Measurements from ENCODE around the gene PTPRM.

Gene PTPRM

GRCh38 chr18:8107426-8107825 is 540.3 kb downstream of the PTPRM start:
- DNase-seq (ENCODE audit: low read depth in 3 of 3): no peak

DNA sequence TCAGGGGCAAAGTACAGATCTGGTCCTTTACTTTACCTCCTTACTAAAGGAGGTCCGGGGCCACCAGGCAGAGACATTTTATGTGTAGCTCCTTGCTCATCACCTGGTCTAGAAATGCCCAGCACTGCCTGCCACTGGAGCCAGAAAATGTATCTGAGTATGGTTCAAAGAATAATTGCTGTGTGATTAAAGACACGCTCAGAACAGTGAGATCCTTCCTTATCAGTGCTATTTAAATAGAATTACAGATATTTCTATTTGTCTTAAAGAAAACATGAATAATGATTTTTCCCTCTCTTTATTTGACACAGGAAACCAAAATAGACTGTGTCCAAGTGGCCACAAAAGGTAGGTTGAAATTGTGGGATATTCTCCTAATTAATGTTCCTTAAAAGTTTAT is 547.4 kb downstream of the PTPRM start:
- no peak for DNase-seq (ENCODE audit: low read depth in 3 of 3)

GRCh38 chr18:8116341-8117005 is 549.4 kb downstream of the PTPRM start:
- no peak for DNase-seq (ENCODE audit: low read depth in 3 of 3)

GRCh38 chr18:8117006-8117371 is 549.9 kb downstream of the PTPRM start:
- DNase-seq (ENCODE audit: low read depth in 3 of 3): no peak

DNA sequence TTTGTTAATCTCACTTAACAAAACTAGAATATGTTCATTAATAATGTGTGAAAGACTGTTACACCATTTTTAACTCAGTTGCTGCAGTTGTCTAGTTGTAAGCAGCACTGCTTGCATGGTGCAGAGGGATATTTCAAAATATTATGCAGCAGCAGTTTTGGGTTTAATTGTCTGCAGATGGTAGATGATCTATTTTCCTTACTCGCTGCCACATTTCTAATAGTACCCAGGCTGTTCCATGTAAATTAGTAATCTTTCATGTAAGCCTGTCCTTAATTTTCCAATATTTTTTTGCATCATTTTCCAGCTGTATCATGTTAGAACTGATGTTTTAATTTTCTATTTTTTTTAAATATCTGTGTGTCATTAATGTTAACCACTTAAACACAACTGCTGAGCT is 554.0 kb downstream of the PTPRM start:
- no peak for DNase-seq (ENCODE audit: low read depth in 3 of 3)

DNA sequence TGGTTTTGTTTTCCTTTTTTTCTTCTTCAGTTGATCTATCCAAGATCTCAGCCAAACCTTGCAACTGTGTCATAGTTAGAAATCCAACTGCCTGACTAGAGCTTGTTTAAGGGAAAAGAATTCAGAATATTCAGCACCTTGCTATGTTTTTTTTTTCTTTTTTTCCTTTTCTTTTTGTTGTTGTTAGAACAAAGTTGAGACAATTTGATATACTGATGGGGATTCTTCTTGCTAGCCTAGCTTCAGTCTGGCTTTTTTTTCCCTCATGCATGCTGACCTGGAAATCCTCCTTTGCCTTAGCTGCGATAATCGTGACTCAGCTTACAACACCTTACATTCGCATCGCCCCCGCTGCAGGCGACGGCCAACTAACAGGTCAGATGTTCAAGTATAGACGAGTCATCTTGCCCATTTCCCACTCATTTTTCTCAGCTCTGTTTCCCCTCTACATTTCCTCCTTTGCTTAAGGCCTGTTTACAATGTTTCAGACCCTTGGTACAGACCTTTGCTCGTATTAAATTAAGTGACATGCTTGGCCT is 554.9 kb downstream of the PTPRM start:
- DNase-seq (ENCODE audit: low read depth in 3 of 3): no peak

DNA sequence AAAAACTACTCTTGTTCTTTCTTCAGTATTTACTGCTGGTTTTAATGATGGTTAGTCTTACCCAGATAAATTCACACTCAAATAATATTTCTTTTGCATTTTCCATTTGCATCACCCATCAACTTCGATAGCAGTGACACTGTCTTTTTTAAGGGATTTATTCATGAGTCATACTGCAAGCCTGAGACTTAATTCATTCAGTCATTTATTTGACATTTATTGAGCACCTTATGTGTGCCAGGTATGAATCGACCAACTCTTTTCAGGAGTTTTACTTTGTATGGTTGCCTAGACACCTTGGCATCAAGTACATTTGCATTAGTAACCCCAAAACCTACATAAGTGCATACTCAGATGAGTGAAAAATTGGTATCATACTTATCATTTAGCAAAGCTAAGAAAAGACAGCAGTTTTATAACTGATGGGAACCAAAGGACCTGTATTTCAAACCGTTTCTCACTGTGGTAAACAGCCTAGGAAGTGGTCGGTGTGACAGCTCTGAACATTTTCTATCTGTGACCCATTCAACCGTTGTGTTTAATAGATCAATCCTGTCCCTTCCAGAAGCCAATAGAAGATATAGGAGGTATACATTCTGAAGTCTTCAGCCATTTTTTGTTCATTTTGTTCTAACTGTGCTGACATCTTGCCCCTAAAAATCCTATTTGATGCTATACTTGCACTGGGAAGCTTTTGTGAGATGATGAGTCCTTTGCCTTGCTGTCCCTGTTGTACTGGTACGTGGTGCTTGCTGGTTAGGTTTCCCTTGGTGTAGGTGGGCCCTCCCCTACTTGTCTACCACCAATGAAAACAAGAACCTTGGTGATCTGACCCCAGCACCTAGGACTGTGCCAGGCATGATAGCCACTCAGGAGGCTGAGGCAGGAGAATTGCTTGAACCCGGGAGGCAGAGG is 557.4 kb downstream of the PTPRM start:
- DNase-seq (ENCODE audit: low read depth in 3 of 3): no peak

DNA sequence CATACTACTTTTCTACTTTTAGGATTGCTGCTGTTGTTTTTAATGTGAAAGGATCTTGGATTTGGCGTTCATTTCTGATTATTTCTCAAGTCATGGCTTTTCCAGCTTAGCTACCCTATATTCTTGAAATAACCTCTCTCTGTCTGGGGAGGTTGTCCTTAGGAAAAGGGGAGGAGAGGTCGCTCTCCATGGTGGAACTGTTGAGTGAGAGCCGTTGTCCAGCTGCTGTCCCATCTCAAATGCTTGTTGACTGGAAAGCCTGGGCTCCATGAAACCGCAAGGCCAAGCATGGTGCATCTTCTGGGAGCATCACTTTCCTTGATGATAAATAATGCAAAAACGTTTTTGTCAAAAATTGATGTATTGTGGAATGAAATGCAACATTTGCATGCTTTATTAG is 563.0 kb downstream of the PTPRM start:
- DNase-seq (ENCODE audit: low read depth in 3 of 3): no peak

DNA sequence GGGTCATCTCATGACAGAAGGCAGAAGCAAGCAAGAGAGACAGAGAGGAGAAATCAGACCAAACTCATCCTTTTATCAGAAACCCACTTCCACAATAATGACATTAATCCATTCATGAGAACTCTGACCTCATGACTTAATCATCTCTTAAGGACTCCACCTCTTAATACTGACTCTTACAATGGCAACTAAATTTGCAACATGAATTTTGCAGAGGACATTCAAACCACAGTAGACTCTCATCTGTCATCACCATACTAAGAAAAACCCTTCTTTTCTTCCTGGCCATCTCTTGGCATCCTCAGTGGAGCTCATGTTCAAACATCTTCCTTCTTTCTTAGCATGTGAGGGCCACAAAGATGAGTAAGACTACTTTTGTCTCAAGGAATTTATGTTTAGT is 565.9 kb downstream of the PTPRM start:
- no peak for DNase-seq (ENCODE audit: low read depth in 3 of 3)

GRCh38 chr18:8133888-8134287 is 566.8 kb downstream of the PTPRM start:
- DNase-seq (ENCODE audit: low read depth in 3 of 3): no peak

DNA sequence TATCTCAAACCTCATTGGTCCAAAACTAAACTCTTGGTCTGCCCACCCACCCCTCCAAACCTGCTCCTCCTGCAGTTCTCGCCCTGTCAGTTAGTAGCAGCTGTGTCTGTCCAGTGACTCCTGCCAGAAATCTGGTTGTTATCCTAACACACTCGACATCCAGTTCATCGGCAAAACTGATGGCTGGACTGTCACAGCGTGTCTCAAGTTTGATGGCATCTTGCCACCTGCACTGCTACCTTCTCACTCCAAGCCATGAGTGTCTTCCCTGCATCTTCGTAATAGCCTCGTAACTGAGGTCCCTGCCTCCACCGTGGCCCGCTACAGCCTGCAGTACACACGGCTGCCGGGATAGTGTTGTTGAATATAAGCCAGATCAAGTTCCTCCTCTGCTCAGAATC is 572.0 kb downstream of the PTPRM start:
- no peak for DNase-seq (ENCODE audit: low read depth in 3 of 3)

DNA sequence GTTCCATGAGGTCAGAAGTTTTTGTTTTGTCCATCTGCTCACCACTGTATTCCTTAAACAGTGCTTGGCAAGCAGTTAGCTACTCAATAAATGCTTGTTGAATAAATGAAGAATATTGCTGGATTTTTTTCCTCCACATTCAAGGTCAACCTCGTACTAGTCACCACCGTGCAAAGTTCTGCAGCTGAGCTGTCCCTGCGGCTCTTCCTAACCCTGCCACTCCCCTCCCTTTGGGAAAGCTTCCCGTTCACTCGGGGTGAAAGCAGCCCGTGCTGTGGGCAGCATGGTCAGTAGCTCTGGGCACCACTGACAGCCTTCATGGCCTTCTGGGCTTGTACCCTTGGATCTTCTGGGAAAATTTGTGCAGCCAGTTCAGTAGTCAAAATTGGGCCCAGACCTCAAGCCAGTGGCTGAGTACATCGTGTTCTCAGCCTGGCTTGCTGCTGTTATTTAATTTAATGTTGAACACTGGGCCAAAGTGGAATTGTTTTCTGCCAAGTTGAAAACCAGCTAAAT is 572.8 kb downstream of the PTPRM start:
- no peak for DNase-seq (ENCODE audit: low read depth in 3 of 3)

- DNase-seq (ENCODE audit: low read depth in 3 of 3): no peak
These were observed 573.9 kb downstream of the PTPRM start for GRCh38 chr18:8140841-8141501.

DNA sequence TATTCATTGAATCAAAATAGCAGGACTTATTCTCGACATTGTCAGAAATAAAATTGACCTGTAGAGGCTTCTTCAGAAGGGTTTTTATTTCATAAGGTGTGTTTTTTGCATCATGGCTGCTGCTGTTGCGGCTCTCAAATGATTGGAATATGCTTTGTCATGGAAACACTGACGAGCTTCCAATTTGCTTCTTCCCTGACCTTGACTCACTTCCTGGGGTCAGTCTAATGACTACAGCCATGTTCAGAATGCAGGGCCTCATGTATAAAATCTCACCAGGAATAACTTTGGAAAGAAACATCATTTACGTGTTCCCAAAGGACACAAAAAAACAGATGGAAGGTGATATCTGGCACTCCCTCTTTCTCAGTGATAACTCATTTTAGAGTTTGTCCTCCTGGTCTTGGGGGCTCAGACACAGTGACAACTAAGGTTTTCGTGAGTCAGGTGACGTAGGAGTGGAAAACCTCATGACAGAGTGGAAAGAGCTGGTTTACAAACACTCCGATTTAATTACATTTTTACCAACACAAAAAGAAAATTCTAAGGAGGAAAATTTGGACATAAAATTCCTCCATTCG is 575.1 kb downstream of the PTPRM start:
- no peak for DNase-seq (ENCODE audit: low read depth in 3 of 3)

DNA sequence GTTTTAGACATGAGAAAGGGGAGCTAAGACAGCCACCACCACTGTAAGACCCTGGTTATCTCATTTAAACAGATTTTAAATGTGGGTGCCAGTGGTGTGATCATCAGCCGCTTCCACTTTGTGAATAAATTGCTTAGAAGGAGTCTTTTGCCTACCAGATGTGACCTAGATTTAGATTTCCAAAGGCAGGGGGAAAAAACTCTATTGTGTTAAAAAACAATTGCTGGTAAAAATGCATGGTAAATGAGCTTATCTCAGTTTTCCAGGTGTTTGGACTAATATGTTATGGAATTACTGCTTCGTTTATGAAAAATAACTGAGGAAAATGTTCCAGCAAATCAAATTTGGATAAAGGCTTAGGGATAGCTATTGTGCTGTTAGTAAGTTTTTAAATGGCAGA is 575.8 kb downstream of the PTPRM start:
- DNase-seq (ENCODE audit: low read depth in 3 of 3): no peak

GRCh38 chr18:8151181-8151580 is 584.1 kb downstream of the PTPRM start:
- DNase-seq (ENCODE audit: low read depth in 3 of 3): no peak

- no peak for DNase-seq (ENCODE audit: low read depth in 3 of 3)
These were observed 586.9 kb downstream of the PTPRM start for GRCh38 chr18:8153887-8154583.

DNA sequence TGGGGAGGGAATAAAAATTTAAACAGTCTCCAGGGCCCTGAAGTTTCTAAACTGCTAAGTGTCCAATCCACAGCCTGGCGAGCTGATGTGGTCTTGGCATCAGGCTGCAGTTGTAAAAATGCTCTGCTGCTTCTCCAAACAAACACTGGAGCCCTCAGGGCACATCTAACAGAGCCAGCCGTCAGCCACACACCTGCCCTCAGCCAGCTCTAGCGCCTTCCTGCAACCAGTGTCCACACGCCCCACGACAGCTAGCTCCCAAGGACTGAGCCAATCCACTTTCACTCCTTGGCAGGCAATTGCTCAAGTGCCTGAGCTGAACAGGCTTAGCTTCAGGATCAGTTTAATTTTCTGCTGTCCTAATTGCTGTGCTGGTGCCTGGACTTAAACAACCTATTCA is 595.7 kb downstream of the PTPRM start:
- no peak for DNase-seq (ENCODE audit: low read depth in 3 of 3)

GRCh38 chr18:8163286-8163959 is 596.3 kb downstream of the PTPRM start:
- DNase-seq (ENCODE audit: low read depth in 3 of 3): no peak

DNA sequence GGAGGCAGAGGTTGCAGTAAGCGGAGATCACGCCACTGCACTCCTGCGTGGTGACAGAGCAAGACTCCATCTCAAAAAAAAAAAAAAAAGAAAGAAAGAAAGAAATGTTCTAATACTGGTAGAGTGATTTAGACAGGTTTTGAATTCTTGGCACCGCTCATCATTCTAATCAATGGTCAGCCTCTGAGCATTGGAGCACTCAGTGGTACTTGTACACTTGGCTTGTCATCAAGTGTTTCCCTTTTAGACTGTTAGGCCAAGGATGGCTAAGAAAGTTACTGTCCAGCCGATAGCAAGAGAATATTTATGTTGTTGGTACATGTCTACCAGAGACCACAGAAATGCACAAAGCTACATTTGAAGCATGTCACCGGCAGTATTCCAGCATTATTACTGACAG is 598.0 kb downstream of the PTPRM start:
- no peak for DNase-seq (ENCODE audit: low read depth in 3 of 3)

- no peak for DNase-seq (ENCODE audit: low read depth in 3 of 3)
These were observed 599.9 kb downstream of the PTPRM start for GRCh38 chr18:8167026-8167425.

All from stimulated activated CD4-positive, alpha-beta T cell treated with anti-CD3 and anti-CD28 coated beads, TNF-alpha, amount 100 ng/mL, for 4 hours (primary cell).